HFF-Myc (cell line): ENCODE results near the gene NPLOC4.
"Not testable (repeated sequence)": the region's sequence is repeated elsewhere in the genome, so short reads cannot be mapped to it uniquely, and the experiment has no call there.

Experiments used
- DNase-seq: peaks from one replicate; pipeline ENCODE4 v3.0.0-alpha.2; 2011; ENCODE audit warnings: low read depth; ENCODE audit errors: extremely low read depth
- H3K4me3 ChIP-seq: replicated peaks from 2 replicates; pipeline ENCODE4 v1.5.1; 2011; ENCODE audit warnings: low read depth, mild to moderate bottlenecking, control low read depth, low read length
- CTCF ChIP-seq: IDR thresholded peaks from 2 replicates; pipeline ENCODE4 v1.5.1; 2012; ENCODE audit warnings: mild to moderate bottlenecking, low read depth, low read length, control low read depth; ENCODE audit errors: missing control alignments

The NPLOC4 gene

GRCh38 chr17:81589612-81590011 is 47.3 kb downstream of the NPLOC4 start:
- no peak for DNase-seq
- H3K4me3 ChIP-seq: no peak overlapping the region
- TF ChIP-seq CTCF: no peak

- TF ChIP-seq CTCF: no peak
- DNase-seq: no peak
- H3K4me3 ChIP-seq: no peak overlapping the region
Measured at GRCh38 chr17:81586096-81586495, 50.8 kb downstream of the NPLOC4 start.

- not testable (repeated sequence) for H3K4me3 ChIP-seq, DNase-seq
Measured at GRCh38 chr17:81584771-81585170, 52.1 kb downstream of the NPLOC4 start.

GRCh38 chr17:81583589-81584342 is 53.1 kb downstream of the NPLOC4 start:
- no peak for DNase-seq
- TF ChIP-seq CTCF: no peak
- H3K4me3 ChIP-seq: no peak overlapping the region

GRCh38 chr17:81582749-81583148 is 54.2 kb downstream of the NPLOC4 start:
- no peak for TF ChIP-seq CTCF
- no peak for DNase-seq
- no peak overlapping the region for H3K4me3 ChIP-seq

GRCh38 chr17:81582341-81582740 is 54.6 kb downstream of the NPLOC4 start:
- no peak for TF ChIP-seq CTCF
- no peak for DNase-seq
- no peak overlapping the region for H3K4me3 ChIP-seq

GRCh38 chr17:81581758-81582157 is 55.2 kb downstream of the NPLOC4 start:
- H3K4me3 ChIP-seq: no peak overlapping the region
- no peak for DNase-seq
- no peak for TF ChIP-seq CTCF
